Esophagus squamous epithelium (tissue), 5 donors: Measurements from ENCODE around the gene ADIPOR2. TPM values are rescaled to one million over a fixed set of nuclear protein-coding genes. Genes with fewer than 3 reads are reported as not detected.

Experiments used
- DNase-seq: peaks from one replicate; lab custom pipeline; 2025; lab: John Stamatoyannopoulos, UW
- H3K27ac ChIP-seq, 4 donors: fragments of 200-600 bp; sonication (generic); one replicate each; pipeline ENCODE4 v1.5.1; 2016 to 2019; ENCODE audit warnings: mild to moderate bottlenecking in 1 of 4
- H3K27me3 ChIP-seq, 4 donors: fragments of 200-600 bp; sonication (generic); 1 replicate in 3 of 4; 2 replicates in 1 of 4; pipeline versions ENCODE4 v1.5.1 to v1.6.0; 2017 to 2021; ENCODE audit warnings: antibody characterized with exemption in 1 of 4
- H3K36me3 ChIP-seq, 3 donors: fragments of 200-600 bp; sonication (generic); one replicate each; pipeline ENCODE4 v1.5.1; 2016 to 2019
- H3K4me1 ChIP-seq, 3 donors: fragments of 200-600 bp; sonication (generic); one replicate each; pipeline ENCODE4 v1.5.1; 2017 to 2019
- H3K4me3 ChIP-seq, 4 donors: fragments of 200-600 bp; sonication (generic); 1 replicate in 3 of 4; 2 replicates in 1 of 4; pipeline ENCODE4 v1.5.1; 2016 to 2019; ENCODE audit warnings: mild to moderate bottlenecking in 2 of 4, moderate library complexity in 1 of 4
- H3K9me3 ChIP-seq, 3 donors: fragments of 200-600 bp; sonication (generic); one replicate each; pipeline ENCODE4 v1.5.1; 2016 to 2019
- CTCF ChIP-seq, 6 experiments: fragments of 450-650 bp in 4 of 6; fragments of 200-600 bp in 2 of 6; sonication (generic) in 2 of 6; IDR thresholded peaks; one replicate each; pipeline ENCODE4 v1.5.1; 2016 to 2019; ENCODE audit warnings: antibody characterized with exemption in 6 of 6, mild to moderate bottlenecking in 4 of 6, moderate library complexity in 4 of 6
- POLR2A ChIP-seq, 4 donors: fragments of 450-650 bp; IDR thresholded peaks; one replicate each; pipeline ENCODE4 v1.6.1; 2017; ENCODE audit warnings: antibody characterized with exemption in 4 of 4, mild to moderate bottlenecking in 4 of 4, moderate library complexity in 3 of 4
- WGBS, 2 donors: methylation state at CpG; one replicate each; pipeline ENCODE4 v1.1.5; 2018; 5-methylcytosine and 5-hydroxymethylcytosine counted together
- intact Hi-C: fragments of 100-400 bp; cut with DNase I; formaldehyde crosslinking; loops from one replicate; pipeline ENCODE4 v1.15.0; 2022
- total RNA-seq, 4 donors: library from RNA; depleted of rRNA; stranded (reverse); fragments of >200 nt; gene quantifications; one replicate each; pipeline ENCODE4 v1.1.0, GENCODE V29; 2016
- donor health status: DM: yes; HTN: yes; CAD: no.

Gene ADIPOR2
- total RNA-seq, 4 donors from 2014 or later = 29.1 to 49.4 (median 31.1) TPM

DNA sequence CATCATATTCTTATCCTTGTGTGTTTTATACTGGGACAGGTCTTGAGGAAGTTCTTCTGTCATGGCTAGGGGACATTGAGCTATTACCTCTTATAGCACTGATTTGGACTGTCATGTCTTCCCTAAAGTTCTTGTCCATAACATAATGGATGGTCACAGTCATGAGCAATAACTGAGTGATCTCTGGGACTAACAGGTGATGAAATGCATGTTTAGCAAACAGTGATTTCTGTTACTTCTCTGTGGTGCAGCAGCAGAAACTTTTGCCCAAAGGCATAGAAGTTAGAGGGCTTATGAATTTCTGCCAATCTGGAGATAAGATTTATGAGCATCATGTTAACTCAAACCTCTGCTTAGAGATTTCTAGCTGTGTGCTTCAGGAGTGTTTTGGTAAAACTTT is 5.9 kb downstream of the ADIPOR2 start:
- Histone ChIP-seq H3K4me3 (no peak overlapping the region), H3K27me3 (no peaks in the 10 kb centered on the region), H3K36me3 (peaks cover 0 to 7% (median 0%) of the 10 kb centered on the region in 3 donors), H3K9me3 (no peaks in the 10 kb centered on the region), H3K4me1 (peaks cover 0 to 64% (median 12%) of the 10 kb centered on the region in 3 donors), H3K27ac (no peak overlapping the region)
- no peak for DNase-seq
- TF ChIP-seq POLR2A (IDR thresholded peaks at IDR 0.05) = no peak
- intact Hi-C loops = no loop called here

- H3K4me3 ChIP-seq = no peak overlapping the region
- H3K4me1 ChIP-seq = peaks cover 0 to 64% (median 12%) of the 10 kb centered on the region in 3 donors
- H3K9me3 ChIP-seq = no peaks in the 10 kb centered on the region
- H3K36me3 ChIP-seq = peaks cover 0 to 7% (median 0%) of the 10 kb centered on the region in 3 donors
- no peak for DNase-seq
- no peak overlapping the region for H3K27ac ChIP-seq
- 32% methylated on average over 2 of the region's 2 CpGs for WGBS, 2 donors
- TF ChIP-seq POLR2A (IDR thresholded peaks at IDR 0.05) (no peak), CTCF (IDR thresholded peaks at IDR 0.05) (no peak)
- no peaks in the 10 kb centered on the region for H3K27me3 ChIP-seq
- intact Hi-C loops = no loop called here
Measured at GRCh38 chr12:1697271-1697670, 6.4 kb downstream of the ADIPOR2 start.

- 47 to 65% methylated on average over 2 of the region's 2 CpGs for WGBS, 2 donors
- Histone ChIP-seq H3K4me1 (peaks cover 0 to 55% (median 9%) of the 10 kb centered on the region in 3 donors), H3K9me3 (no peaks in the 10 kb centered on the region), H3K36me3 (peaks cover 0 to 7% (median 0%) of the 10 kb centered on the region in 3 donors), H3K27ac (no peak overlapping the region), H3K4me3 (no peak overlapping the region), H3K27me3 (no peaks in the 10 kb centered on the region)
- TF ChIP-seq CTCF (IDR thresholded peaks at IDR 0.05) (no peak), POLR2A (IDR thresholded peaks at IDR 0.05) (no peak)
- no peak for DNase-seq
- intact Hi-C loops = no loop called here
Measured at GRCh38 chr12:1698720-1699119, 7.8 kb downstream of the ADIPOR2 start.

GRCh38 chr12:1702713-1703112 is 11.8 kb downstream of the ADIPOR2 start:
- TF ChIP-seq POLR2A (IDR thresholded peaks at IDR 0.05) = no peak
- no peak for TF ChIP-seq CTCF (IDR thresholded peaks at IDR 0.05)
- Histone ChIP-seq H3K27me3 (no peaks in the 10 kb centered on the region), H3K9me3 (no peaks in the 10 kb centered on the region), H3K36me3 (no peaks in the 10 kb centered on the region), H3K4me1 (peaks cover 5 to 48% (median 14%) of the 10 kb centered on the region in 3 donors), H3K4me3 (no peak overlapping the region), H3K27ac (no peak overlapping the region)
- intact Hi-C loops = no loop called here
- no peak for DNase-seq
- 36 to 43% methylated on average over 2 of the region's 2 CpGs for WGBS, 2 donors

DNA sequence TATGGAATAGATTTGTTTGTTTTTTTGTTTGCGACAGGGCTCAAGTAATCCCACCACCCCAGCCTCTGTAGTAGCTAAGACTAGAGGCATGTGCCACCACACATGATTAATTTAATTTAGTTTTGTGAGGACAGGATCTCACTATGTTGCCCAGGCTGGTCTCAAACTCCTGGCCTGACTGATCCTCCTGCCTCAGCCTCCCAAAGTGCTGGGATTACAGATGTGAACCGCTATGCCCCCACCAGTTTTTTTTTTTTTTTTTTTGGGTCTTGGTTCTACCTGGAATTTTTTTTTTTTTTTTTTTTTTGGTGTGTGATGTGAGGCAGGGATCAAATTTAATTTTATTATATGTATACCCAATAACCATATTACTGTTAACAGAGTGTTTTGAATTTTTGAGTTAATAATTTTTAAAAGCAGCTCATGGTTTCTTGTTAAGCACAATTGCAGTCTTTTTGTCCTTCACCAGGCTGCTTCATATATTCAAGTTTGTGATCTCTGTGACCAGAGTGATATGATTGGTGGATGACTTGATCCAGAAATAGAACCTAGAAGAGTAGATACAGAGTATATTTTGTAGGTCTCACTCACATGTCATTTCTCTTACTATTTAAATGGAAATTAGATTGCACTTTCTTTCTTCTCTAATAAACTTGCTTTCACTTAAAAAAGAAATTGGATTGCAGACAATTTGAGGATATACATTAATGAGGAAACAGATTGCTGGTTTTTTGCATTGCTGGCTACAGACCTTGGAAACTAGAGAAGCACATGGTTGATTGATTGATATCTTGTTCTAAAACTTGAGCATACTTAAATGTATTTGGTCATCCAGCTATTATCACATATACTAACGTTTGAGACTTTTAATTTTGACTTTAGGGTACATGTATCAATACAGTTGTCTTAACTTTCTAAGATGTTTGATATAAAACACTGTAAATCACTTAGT is 13.2 kb downstream of the ADIPOR2 start:
- intact Hi-C loops = no loop called here
- Histone ChIP-seq H3K9me3 (no peaks in the 10 kb centered on the region), H3K4me1 (peaks cover 5 to 35% (median 6%) of the 10 kb centered on the region in 3 donors), H3K27ac (no peak overlapping the region), H3K4me3 (no peak overlapping the region), H3K27me3 (no peaks in the 10 kb centered on the region), H3K36me3 (no peaks in the 10 kb centered on the region)
- no peak for DNase-seq
- TF ChIP-seq POLR2A (IDR thresholded peaks at IDR 0.05) = no peak
- TF ChIP-seq CTCF (IDR thresholded peaks at IDR 0.05) = no peak
- 72 to 73% methylated on average over 3 of the region's 3 CpGs for WGBS, 2 donors
